NCI-H774 (cell line): ENCODE data around the gene HTR7.

ENCODE experiments used
- DNase-seq: peaks from one replicate; lab custom pipeline; 2025; lab: John Stamatoyannopoulos, UW

Gene HTR7

GRCh38 chr10:90804354-90804753 lies 53.5 kb downstream of the HTR7 start:
- DNase-seq = no peak

GRCh38 chr10:90801608-90802007 lies 56.2 kb downstream of the HTR7 start:
- DNase-seq = no peak

DNA sequence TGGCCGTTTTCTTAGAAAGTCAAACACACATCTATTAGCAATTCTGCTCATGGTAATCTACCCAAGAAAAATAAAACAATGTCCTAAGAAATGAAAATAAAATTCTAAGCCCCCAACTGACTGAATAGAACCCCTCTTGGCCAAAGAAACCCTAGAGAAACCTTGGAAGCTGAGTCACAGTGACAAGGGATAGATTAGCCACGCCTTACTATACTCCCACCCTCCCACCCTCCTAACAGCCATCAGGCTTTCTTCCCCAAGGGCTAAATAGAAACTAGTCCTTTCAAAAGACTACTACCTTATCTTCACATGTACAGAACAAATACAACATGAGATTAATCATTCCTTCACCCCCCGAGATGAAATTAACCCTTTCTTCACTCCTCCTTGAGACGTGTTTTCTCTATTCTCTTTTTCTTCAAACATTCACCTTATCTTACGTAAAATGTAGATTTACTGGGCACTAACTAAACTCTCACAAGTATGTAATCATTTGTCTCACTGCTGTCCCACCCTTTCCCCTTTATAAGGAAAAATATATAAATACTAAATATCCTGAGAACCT lies 57.5 kb downstream of the HTR7 start:
- no peak for DNase-seq

- no peak for DNase-seq
Measured at GRCh38 chr10:90799172-90799571, 58.7 kb downstream of the HTR7 start.

- DNase-seq = no peak
Measured at GRCh38 chr10:90798482-90798881, 59.4 kb downstream of the HTR7 start.

- DNase-seq = no peak
Measured at GRCh38 chr10:90790422-90790821, 67.4 kb downstream of the HTR7 start.

DNA sequence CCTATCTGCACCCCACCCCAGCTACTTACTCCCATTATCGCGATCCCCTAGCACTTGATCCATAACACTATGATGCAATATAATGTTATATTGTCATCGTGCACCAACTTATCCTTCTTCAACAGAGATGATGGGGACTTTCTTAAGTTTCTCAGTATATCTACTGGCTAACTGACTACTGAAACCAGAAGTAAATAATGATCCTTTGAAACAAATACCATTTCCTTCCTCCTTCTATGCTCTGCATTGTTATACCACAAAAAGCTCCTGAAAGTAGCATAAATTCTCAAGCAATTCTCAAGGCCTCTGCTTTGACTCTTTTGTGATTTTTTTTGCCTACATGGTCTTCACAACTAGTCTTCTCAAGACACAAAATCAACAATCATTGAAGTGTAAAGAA lies 68.9 kb downstream of the HTR7 start:
- DNase-seq = no peak

DNA sequence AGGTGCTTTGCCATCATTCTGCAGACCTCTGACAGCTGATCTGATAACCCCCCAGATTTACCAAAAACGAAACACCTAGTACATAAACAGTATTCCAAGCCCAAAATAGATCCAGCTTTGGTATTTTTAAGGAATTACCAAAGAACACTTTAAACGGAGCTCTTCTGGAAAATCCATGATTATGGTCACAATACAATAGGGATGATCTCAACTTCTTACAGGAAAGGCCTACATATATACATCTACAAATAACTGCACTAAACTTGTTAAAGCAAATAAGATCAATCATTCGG lies 69.7 kb downstream of the HTR7 start:
- no peak for DNase-seq

- peak; percentile 1 for DNase-seq
Measured at GRCh38 chr10:90787393-90788198, 70.2 kb downstream of the HTR7 start.

- DNase-seq = no peak
Measured at GRCh38 chr10:90785782-90786181, 72.1 kb downstream of the HTR7 start.

DNA sequence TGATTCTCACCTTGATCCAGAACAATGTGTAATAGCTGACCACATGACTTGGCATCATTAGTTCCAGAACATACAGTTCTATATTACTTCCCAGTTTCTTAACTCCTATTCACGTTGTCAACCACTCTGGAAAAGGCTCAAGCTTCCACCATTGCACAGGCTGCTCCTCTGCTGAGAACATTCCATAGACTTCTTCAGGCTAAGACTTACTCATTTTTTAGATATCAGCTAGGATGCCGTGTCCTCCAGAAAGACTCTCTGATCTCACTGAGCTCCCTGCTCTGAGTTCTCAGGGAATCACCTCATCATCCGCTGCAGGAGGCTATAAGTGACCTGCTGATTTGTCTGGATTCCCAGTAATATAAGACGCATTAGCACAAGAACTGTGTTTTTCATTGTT lies 73.1 kb downstream of the HTR7 start:
- DNase-seq = no peak

GRCh38 chr10:90780488-90780887 lies 77.4 kb downstream of the HTR7 start:
- DNase-seq = no peak

GRCh38 chr10:90779548-90779947 lies 78.3 kb downstream of the HTR7 start:
- DNase-seq = no peak

DNA sequence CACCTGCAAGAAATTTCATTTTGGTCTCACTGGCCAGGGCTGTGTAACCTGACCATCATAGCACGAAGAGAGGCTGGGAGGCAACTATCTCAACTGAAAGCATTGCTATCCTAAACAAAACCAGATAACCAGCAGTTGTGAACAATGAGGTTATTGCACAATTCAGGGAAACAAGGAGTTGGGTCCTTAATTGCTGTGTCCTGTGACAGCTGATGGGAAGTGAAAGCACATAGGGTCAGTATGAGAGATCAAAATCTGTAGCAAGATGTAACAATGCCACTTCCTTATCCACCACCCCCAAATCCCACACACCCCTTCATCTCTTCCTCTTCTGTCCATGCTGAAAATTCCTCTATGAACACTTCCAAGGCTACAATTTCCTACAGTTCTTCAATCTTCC lies 80.2 kb downstream of the HTR7 start:
- no peak for DNase-seq

DNA sequence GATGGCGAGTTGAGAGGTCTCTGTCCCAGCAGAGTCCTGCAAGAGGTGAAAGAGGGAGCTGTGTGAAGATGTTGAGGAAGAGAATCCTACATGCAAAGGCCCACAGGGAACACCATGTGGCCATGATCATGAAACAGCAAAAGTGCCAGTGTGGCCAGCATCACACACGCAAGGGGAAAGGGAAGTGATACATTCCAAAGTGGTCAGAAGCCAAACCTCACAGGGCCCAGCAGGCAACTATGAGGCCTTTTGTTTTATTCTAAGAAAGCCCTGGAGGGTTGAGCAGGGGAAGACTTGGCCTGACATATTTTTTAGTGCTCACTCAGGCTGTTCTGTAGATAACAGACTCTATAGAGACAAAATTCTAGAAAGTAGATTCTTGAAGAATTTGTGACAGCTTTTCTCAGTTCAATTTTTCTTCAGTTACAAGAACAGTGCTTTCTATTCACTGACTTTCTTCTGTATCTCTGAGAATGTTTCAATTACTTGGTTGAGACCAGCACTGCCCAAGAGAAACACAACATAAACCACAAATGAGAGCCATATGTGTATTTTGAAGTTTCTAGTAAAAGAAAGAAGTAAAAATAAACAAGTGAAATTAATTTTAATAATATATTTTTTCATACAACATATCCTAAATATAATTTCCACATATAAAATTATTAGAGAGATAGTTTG lies 82.3 kb downstream of the HTR7 start:
- DNase-seq = no peak

DNA sequence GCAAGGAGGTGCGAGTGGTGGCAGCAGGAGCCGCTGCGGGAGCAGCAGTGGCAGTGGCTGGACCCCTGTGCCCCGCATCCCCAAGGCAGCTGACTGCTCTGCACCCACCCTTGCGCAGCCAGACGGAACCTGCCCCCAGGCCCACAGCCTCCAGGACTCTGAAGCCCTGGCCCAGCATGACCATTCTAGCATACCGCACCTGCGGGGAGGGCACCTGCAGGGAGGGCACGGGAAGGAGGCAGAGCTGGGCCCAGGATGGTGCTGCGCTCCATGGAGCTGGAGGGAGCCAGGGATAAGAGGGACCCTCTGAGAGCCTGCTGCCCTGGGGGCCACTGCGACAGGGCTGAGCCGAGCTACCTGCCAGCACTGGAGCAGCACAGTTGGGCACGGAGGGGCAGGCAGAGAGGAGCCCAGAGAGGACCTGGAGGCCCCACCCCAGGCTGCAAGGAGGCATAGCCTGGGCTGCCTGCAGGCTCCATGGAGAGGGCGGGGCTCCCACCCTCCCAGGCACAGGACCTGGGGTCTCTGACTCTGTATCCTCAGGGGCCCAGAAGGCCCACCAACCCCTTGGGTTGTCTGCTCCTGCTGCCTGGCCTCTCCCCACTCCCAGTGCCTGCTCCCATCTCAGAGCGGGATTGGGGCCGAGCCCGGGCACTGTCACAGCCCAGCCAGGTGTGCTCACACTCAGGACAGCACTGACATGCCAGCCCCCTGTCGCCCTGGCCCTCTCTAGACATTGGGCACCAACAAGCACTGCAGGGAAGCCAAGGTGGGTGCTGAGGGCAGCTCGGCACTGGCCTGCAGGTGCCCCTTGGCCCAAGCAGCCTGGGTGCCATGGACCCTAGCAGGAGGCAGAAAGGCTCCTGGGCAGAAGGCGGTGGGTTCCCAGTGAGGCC lies 87.6 kb downstream of the HTR7 start:
- DNase-seq = no peak

DNA sequence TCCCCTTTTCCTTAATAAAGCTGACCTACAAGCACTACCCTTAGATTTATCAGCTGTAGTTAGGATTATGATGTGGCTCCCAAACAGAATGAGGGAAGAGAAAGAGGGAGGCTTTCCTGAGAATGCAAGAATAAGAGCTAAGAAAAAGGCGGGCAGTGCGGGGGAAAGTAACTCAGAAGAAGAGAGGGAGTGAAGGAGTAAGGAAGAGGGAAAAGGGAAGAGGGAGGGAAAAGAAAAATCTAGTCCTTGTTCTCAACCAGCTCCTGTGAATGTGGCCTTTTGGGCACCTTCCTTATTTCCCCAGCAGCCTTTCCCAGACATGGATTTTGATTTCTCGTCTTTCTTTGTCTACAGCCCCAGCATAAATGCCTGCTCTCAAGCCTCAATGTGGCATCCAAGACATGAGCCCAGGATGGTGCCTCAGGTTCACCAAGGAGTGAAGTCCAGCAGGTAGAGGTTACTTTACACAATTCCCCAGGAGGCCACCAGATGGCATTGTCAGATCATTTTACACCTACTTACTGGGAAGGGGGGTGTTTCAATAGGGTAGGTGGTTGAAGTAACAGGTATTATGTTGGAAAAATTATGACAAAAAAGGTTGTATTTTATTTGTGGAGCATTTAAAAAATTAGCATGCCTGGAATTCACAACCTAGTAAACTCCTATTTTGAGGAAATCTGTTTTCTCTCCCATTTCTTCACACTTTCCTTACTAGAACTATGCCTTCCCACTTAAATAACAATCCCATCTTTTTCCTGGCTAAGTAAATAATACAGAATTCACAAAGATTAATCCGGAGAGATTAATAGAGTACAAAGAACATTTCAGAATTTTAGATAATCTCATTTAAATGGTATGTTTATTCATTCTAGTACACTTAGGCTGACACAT lies 106.5 kb downstream of the HTR7 start:
- DNase-seq = no peak

DNA sequence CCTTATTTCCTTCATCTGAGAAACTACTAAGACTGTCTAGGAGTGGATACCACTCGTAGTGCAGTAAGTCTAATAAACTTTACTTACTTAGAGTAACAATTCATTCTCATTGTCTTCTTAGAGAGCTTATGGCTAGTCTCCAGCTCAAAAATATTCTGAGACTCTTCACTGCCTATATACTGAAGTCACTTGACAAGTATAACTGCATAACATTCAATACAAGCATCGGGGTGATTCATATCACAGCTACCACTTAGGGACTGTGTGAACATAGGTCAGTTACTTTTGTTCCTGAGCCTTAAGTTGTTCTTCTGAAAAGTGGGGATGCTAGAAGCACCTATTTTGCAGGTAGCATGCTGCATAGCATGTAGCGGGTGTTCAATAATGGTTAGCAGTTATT lies 111.0 kb downstream of the HTR7 start:
- DNase-seq = no peak

DNA sequence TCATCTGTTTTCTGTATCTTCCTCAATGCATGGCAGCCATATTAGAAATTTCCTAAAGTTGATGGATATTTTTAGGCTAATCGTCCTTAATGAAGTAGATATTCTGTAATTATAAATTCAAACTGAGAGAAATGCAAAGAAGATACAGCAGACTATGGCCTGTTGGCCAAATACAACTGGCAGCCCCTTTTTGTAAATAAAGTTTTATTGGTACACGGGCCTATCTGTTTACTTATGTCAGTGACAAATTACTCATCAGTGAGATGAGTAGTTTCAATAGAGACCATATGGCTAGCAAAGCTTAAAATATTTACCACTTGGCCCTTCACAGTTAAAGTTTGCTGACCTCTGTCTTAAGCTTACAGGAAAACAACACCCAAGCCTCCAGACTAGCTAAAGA lies 112.3 kb downstream of the HTR7 start:
- DNase-seq = no peak

DNA sequence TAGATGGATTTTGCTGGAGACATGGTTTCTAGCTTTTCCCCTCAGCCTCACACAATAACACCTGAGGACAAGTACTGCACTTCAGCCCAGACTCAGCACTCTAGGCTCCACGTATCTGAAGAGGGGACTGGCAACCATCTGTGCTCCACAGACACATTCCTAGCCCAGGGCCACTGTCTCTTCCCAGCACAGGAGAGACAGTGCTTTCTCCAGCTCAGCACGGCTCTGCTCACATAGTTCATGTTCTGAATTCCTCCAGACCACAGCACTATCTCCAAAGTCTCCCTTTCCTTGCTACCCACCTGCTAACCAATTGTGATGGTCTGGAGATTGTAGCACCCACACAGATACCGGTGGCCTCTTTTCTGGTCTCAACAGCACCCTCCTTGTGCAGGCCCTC lies 114.5 kb downstream of the HTR7 start:
- DNase-seq = no peak

DNA sequence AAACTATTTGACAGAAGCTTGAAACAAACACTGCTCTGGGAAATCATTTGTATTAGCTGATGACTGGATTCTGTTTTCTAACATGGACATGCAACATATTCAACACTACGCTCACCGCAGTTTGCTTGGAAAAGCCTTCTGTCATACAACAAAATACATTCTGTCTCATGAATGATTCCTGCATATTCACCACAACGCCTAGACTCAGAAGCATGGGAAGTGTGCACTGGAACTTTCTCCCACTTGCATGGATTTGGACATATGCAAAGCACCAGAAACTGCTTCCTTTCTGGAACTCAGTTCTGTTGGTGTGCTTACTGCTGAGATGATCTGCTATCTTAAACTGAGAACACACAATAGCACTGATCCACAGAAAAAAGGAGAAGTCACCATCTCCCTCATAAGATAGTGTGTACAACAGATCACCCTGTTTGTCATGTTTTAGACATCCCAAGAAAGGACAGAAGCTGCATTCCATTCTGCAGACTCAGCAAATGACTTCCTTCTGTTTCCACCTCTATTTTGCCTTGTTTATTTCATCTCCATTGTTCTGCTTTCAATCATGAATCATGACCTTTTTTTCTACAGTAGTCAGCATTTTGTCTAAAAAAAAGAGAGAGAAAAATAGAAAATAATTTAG lies 115.8 kb downstream of the HTR7 start:
- no peak for DNase-seq
